AG04450 (cell line): ENCODE measurements around the gene IL26. TPM values are rescaled to one million over a fixed set of nuclear protein-coding genes. Genes with fewer than 3 reads are reported as not detected.

Experiments
- CTCF ChIA-PET: fragments of 300-600, 350-600 bp; formaldehyde crosslinking; extraction: SDS; loops from one replicate; lab custom pipeline; 2022; ENCODE audit warnings: antibody characterized with exemption, inconsistent platforms; lab: Charles Lee
- POLR2A ChIA-PET: fragments of 350-600 bp; formaldehyde crosslinking; extraction: SDS; loops from one replicate; lab custom pipeline; 2021; ENCODE audit warnings: antibody characterized with exemption, inconsistent platforms; lab: Yijun Ruan, JAX
- DNase-seq: peaks from one replicate; pipeline ENCODE4 v3.0.0-alpha.2; 2011; ENCODE audit warnings: low read depth, low spot score
- H3K27ac ChIP-seq: one replicate; pipeline ENCODE4 v1.5.1; 2012; ENCODE audit warnings: low read depth, low read length, control low read depth
- H3K27me3 ChIP-seq: one replicate; pipeline ENCODE4 v1.6.0; 2012; ENCODE audit warnings: low read length; ENCODE audit not compliant: control insufficient read depth, insufficient read depth
- H3K4me3 ChIP-seq: 2 replicates; pipeline ENCODE4 v1.5.1; 2011; ENCODE audit warnings: mild to moderate bottlenecking, low read depth, low read length, control low read depth
- H3K9me3 ChIP-seq: 2 replicates; pipeline ENCODE4 v1.5.1; 2012; ENCODE audit warnings: low read length; ENCODE audit not compliant: control insufficient read depth, insufficient read depth
- CTCF ChIP-seq: IDR thresholded peaks from 2 replicates; pipeline ENCODE4 v1.5.1; 2011; ENCODE audit warnings: low read depth, low read length, control low read depth, inconsistent platforms
- polyA plus RNA-seq: library from polyadenylated mRNA; depleted of rRNA; stranded (reverse); fragments of >200 nt; gene quantifications from 2 replicates; pipeline ENCODE4 v1.2.3, GENCODE V29; 2011

IL26 gene
- polyA plus RNA-seq, 1 experiment: not detected

GRCh38 chr12:68207276-68207675, 18.3 kb downstream of the IL26 start:
- peaks cover 3% of the 10 kb centered on the region for H3K27me3 ChIP-seq
- CTCF ChIA-PET: interaction anchor here (0.6 kb wide), 1 partner anchor 9 kb away, joined by 4 read pairs; no protein-coding TSS in a partner anchor
- no peak overlapping the region for H3K4me3 ChIP-seq
- H3K9me3 ChIP-seq: no peaks in the 10 kb centered on the region
- no peak overlapping the region for H3K27ac ChIP-seq
- POLR2A ChIA-PET: no interaction called here
- no peak for TF ChIP-seq CTCF
- no peak for DNase-seq

- H3K27ac ChIP-seq: no peak overlapping the region
- H3K27me3 ChIP-seq: peaks cover 3% of the 10 kb centered on the region
- ChIA-PET POLR2A (no interaction called here), CTCF (no interaction called here)
- no peak overlapping the region for H3K4me3 ChIP-seq
- H3K9me3 ChIP-seq: no peaks in the 10 kb centered on the region
- DNase-seq: no peak
- TF ChIP-seq CTCF: no peak
Observed at GRCh38 chr12:68206446-68206845, 19.2 kb downstream of the IL26 start.

GRCh38 chr12:68203460-68203875, 22.1 kb downstream of the IL26 start:
- ChIA-PET POLR2A (no interaction called here), CTCF (no interaction called here)
- DNase-seq: no peak
- Histone ChIP-seq H3K27ac (no peak overlapping the region), H3K9me3 (no peaks in the 10 kb centered on the region), H3K27me3 (peaks cover 3% of the 10 kb centered on the region), H3K4me3 (no peak overlapping the region)
- no peak for TF ChIP-seq CTCF

GRCh38 chr12:68200854-68201253, 24.8 kb downstream of the IL26 start:
- no peak overlapping the region for H3K4me3 ChIP-seq
- no peak for DNase-seq
- ChIA-PET CTCF (no interaction called here), POLR2A (no interaction called here)
- TF ChIP-seq CTCF: no peak
- H3K27me3 ChIP-seq: no peaks in the 10 kb centered on the region
- H3K27ac ChIP-seq: no peak overlapping the region
- H3K9me3 ChIP-seq: no peaks in the 10 kb centered on the region

- no peak for DNase-seq
- POLR2A ChIA-PET: no interaction called here
- CTCF ChIA-PET: no interaction called here
Observed at GRCh38 chr12:68199127-68199526, 26.5 kb downstream of the IL26 start.

More at GRCh38 chr12:68199127-68199526, 26.5 kb downstream of the IL26 start:
- Histone ChIP-seq H3K27ac (no peak overlapping the region), H3K9me3 (no peaks in the 10 kb centered on the region), H3K4me3 (no peak overlapping the region), H3K27me3 (no peaks in the 10 kb centered on the region)
- TF ChIP-seq CTCF: no peak
